H1 (cell line): ENCODE data around the gene FMN2. TPM values are rescaled to one million over a fixed set of nuclear protein-coding genes. Genes with fewer than 3 reads are reported as not detected.

ENCODE experiments used
- MAFK ChIP-seq: IDR thresholded peaks from 2 replicates; pipeline ENCODE4 v1.6.1; 2012; ENCODE audit warnings: low read depth, mild to moderate bottlenecking, improper control_type of control experiment, low read length
- SP1 ChIP-seq: IDR thresholded peaks from 2 replicates; pipeline ENCODE4 v1.6.1; 2011; ENCODE audit warnings: low read depth, low read length
- SRF ChIP-seq: IDR thresholded peaks from 2 replicates; pipeline ENCODE4 v1.6.1; 2011; ENCODE audit warnings: mild to moderate bottlenecking, low read depth, low read length, moderate library complexity
- polyA plus RNA-seq, 7 experiments: library from polyadenylated mRNA; depleted of rRNA in 3 of 7; stranded (reverse) in 5 of 7; unstranded in 2 of 7; fragments of >200 nt in 5 of 7; fragments of 200-250 nt in 2 of 7; gene quantifications; 1 replicate in 5 of 7; 2 replicates in 1 of 7; 4 replicates in 1 of 7; pipeline versions ENCODE4 v1.2.1 to v1.2.3, GENCODE V29; 2011 to 2013; ENCODE audit warnings: missing spikeins in 2 of 7, mixed read lengths in 2 of 7
- total RNA-seq: library from RNA; stranded (reverse); fragmentation: NEBNext Ultra II Directional; extraction: Animal tissue kit (Norgen Biotek cat#: 25700); gene quantifications from 2 replicates; pipeline ENCODE4 v1.2.1, GENCODE V29; 2021
- TF ChIP-seq, protein P1 (sequence below), 3 experiments: IDR thresholded peaks; 1 replicate in 2 of 3; 2 replicates in 1 of 3; pipeline versions ENCODE4 v1.5.1 to v1.6.1; 2011; ENCODE audit warnings: low read length in 3 of 3, mild to moderate bottlenecking in 3 of 3, inconsistent platforms in 2 of 3, low read depth in 1 of 3, moderate library complexity in 1 of 3; ENCODE audit not compliant: insufficient read depth in 1 of 3; ENCODE audit errors: control extremely low read depth in 1 of 3

The FMN2 gene
- total and polyA plus RNA-seq, 2 of the 8 experiments (the other 6 are each of a cell fraction or from before 2014, with no cell fraction given) = 0.83 to 2.0 TPM

DNA sequence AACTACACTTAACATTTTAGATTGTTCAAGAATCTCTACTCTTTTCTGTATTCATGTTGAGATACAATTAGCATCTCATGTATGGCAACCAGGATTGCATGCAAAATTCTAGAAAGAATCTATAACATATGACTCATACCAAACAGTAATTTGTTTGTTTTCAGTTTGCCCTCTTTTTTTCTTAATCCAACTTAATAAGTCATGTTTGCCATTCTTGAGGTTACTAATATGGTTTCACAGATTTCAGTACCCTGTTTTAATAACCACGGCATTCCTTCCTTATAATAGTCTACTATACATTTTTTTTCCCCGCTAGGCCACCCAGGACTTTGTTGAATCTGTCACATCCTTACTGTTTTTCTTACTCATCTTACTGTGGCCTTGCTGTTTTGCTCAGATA, 140.8 kb downstream of the FMN2 start (continued):
- TF ChIP-seq, protein P1, sequence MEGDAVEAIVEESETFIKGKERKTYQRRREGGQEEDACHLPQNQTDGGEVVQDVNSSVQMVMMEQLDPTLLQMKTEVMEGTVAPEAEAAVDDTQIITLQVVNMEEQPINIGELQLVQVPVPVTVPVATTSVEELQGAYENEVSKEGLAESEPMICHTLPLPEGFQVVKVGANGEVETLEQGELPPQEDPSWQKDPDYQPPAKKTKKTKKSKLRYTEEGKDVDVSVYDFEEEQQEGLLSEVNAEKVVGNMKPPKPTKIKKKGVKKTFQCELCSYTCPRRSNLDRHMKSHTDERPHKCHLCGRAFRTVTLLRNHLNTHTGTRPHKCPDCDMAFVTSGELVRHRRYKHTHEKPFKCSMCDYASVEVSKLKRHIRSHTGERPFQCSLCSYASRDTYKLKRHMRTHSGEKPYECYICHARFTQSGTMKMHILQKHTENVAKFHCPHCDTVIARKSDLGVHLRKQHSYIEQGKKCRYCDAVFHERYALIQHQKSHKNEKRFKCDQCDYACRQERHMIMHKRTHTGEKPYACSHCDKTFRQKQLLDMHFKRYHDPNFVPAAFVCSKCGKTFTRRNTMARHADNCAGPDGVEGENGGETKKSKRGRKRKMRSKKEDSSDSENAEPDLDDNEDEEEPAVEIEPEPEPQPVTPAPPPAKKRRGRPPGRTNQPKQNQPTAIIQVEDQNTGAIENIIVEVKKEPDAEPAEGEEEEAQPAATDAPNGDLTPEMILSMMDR (IDR thresholded peaks at IDR 0.05; ENCODE audit: control extremely low read depth in 1 of 3, insufficient read depth in 1 of 3, low read depth in 1 of 3, low read length in 3 of 3) = no peak
- no peak for TF ChIP-seq MAFK
- no peak for TF ChIP-seq SRF
- no peak for TF ChIP-seq SP1
- TF ChIP-seq, all 59 proteins: peak for 0
